GM12878 (cell line): Measurements from ENCODE around the gene CPNE4. TPM values are rescaled to one million over a fixed set of nuclear protein-coding genes. Genes with fewer than 3 reads are reported as not detected.

Experiments
- ATAC-seq: fragments of 200-7000 bp; cut with Tn5 transposase; 3 replicates; pipeline ENCODE4 v1.9.1; 2020; ENCODE audit warnings: mild to moderate bottlenecking, moderate library complexity
- BruUV-seq: library from RNA; stranded (reverse); fragments of 400-500 nt; replicated peaks from 2 replicates; lab custom pipeline; 2021; lab: Mats Ljungman, UMichigan
- CTCF ChIA-PET: fragments of 300-600 bp; sonication (Branson Sonifier 250); formaldehyde crosslinking; extraction: SDS; loops from one replicate; lab custom pipeline; 2021; ENCODE audit warnings: inconsistent platforms; lab: Yijun Ruan, JAX
- POLR2A ChIA-PET: fragments of 350-600 bp; formaldehyde crosslinking; extraction: SDS; loops from one replicate; lab custom pipeline; 2021; ENCODE audit warnings: inconsistent platforms; lab: Charles Lee
- RAD21 ChIA-PET: fragments of 300-600 bp; sonication (Branson Sonifier 250); formaldehyde crosslinking; loops from one replicate; lab custom pipeline; 2023; ENCODE audit warnings: antibody characterized with exemption; ENCODE audit not compliant: unreplicated experiment; lab: Charles Lee
- SMC1A ChIA-PET: fragments of 300-600 bp; sonication (Branson Sonifier 250); formaldehyde crosslinking; loops from one replicate; lab custom pipeline; 2023; ENCODE audit not compliant: unreplicated experiment, uncharacterized antibody; lab: Charles Lee
- DNase-seq: peaks from one replicate; pipeline ENCODE4 v3.0.0-alpha.2; 2011; ENCODE audit warnings: low read depth, low spot score
- FAIRE-seq: peaks from 3 replicates; lab custom pipeline; 2011; peaks lifted over from hg19 to GRCh38; lab: Jason Lieb, UNC
- H2AFZ ChIP-seq: 2 replicates; pipeline ENCODE4 v1.6.0; 2011; ENCODE audit warnings: low read depth, low read length, control low read depth; ENCODE audit not compliant: control insufficient read depth
- H3K27ac ChIP-seq: 2 replicates; pipeline ENCODE4 v1.5.1; 2011; ENCODE audit warnings: control low read depth; ENCODE audit not compliant: control insufficient read depth, insufficient read depth
- H3K27me3 ChIP-seq, 2 experiments: replicated peaks in 1 of 2; 2 replicates each; pipeline versions ENCODE4 v1.6.0 to v1.6.1; 2011; ENCODE audit warnings: low read length in 1 of 2; ENCODE audit not compliant: control insufficient read depth in 2 of 2, insufficient read depth in 2 of 2
- H3K36me3 ChIP-seq, 2 experiments: 2 replicates each; pipeline ENCODE4 v1.5.1; 2011; ENCODE audit warnings: low read length in 1 of 2; ENCODE audit not compliant: control insufficient read depth in 2 of 2, insufficient read depth in 2 of 2
- H3K4me1 ChIP-seq: 2 replicates; pipeline ENCODE4 v1.6.1; 2011; ENCODE audit warnings: mild to moderate bottlenecking, low read length, moderate library complexity, mixed read lengths; ENCODE audit not compliant: control insufficient read depth, insufficient read depth
- H3K4me2 ChIP-seq: 2 replicates; pipeline ENCODE4 v1.6.0; 2011; ENCODE audit warnings: control low read depth; ENCODE audit not compliant: control insufficient read depth, insufficient read depth
- H3K4me3 ChIP-seq: fragments of 200-600 bp; sonication (generic); 2 replicates; pipeline ENCODE4 v1.5.1; 2016
- H3K79me2 ChIP-seq: 2 replicates; pipeline ENCODE4 v1.6.0; 2011; ENCODE audit warnings: low read length; ENCODE audit not compliant: control insufficient read depth, insufficient read depth
- H3K9ac ChIP-seq: 2 replicates; pipeline ENCODE4 v1.8.0; 2011; ENCODE audit warnings: low read length, control low read depth, mixed read lengths; ENCODE audit not compliant: control insufficient read depth, insufficient read depth
- H3K9me3 ChIP-seq: replicated peaks from 3 replicates; pipeline ENCODE4 v1.5.1; 2011; ENCODE audit warnings: mild to moderate bottlenecking, low read length; ENCODE audit not compliant: control insufficient read depth, insufficient read depth
- H4K20me1 ChIP-seq: 2 replicates; pipeline ENCODE4 v1.6.0; 2011; ENCODE audit not compliant: control insufficient read depth, insufficient read depth
- BCL11A ChIP-seq: IDR thresholded peaks from 2 replicates; pipeline ENCODE4 v1.6.1; 2011; ENCODE audit warnings: low read depth, low read length
- DPF2 ChIP-seq: fragments of 450-650 bp; IDR thresholded peaks from 2 replicates; pipeline ENCODE4 v1.6.1; 2017; ENCODE audit warnings: mild to moderate bottlenecking
- FOS ChIP-seq: IDR thresholded peaks from 3 replicates; pipeline ENCODE4 v1.6.1; 2011; ENCODE audit warnings: borderline replicate concordance; ENCODE audit not compliant: insufficient read length; ENCODE audit errors: extremely low read depth
- HDAC2 ChIP-seq: fragments of 200-600 bp; sonication (generic); IDR thresholded peaks from 2 replicates; pipeline ENCODE4 v1.6.1; 2017
- IKZF2 ChIP-seq, 2 experiments: fragments of 450-650 bp; IDR thresholded peaks; 2 replicates each; pipeline ENCODE4 v1.6.1; 2017; ENCODE audit warnings: mild to moderate bottlenecking in 2 of 2, moderate library complexity in 2 of 2
- NFYB ChIP-seq: IDR thresholded peaks from 2 replicates; pipeline ENCODE4 v1.6.1; 2011; ENCODE audit warnings: low read depth, mild to moderate bottlenecking, low read length, improper control_type of control experiment, moderate library complexity; ENCODE audit not compliant: insufficient read depth
- NR2C2 ChIP-seq: IDR thresholded peaks from 2 replicates; pipeline ENCODE4 v1.6.1; 2011; ENCODE audit warnings: borderline replicate concordance, low read depth; ENCODE audit not compliant: control insufficient read depth, insufficient read length
- NRF1 ChIP-seq: conservative IDR thresholded peaks from 2 replicates; pipeline ENCODE4 v1.6.1; 2011; ENCODE audit warnings: mild to moderate bottlenecking, low read depth, low read length, improper control_type of control experiment
- RAD21 ChIP-seq: IDR thresholded peaks from 2 replicates; pipeline ENCODE4 v1.6.1; 2011; ENCODE audit warnings: mild to moderate bottlenecking, low read depth, low read length, moderate library complexity; ENCODE audit not compliant: insufficient read depth
- RB1 ChIP-seq: fragments of 450-650 bp; formaldehyde crosslinking; IDR thresholded peaks from 2 replicates; pipeline ENCODE4 v1.6.1; 2017; ENCODE audit warnings: mild to moderate bottlenecking, borderline replicate concordance
- SMC3 ChIP-seq: IDR thresholded peaks from 2 replicates; pipeline ENCODE4 v1.6.1; 2011; ENCODE audit warnings: low read length, improper control_type of control experiment, borderline replicate concordance
- WGBS: methylation state at CpG from one replicate; pipeline ENCODE4 v1.1.6; 2016; ENCODE audit warnings: low lambda C conversion rate; ENCODE audit not compliant: insufficient replicate concordance, insufficient coverage; ENCODE audit errors: missing lambda C conversion rate; 5-methylcytosine and 5-hydroxymethylcytosine counted together
- in situ Hi-C: fragments of 300-500 bp; cut with MboI; formaldehyde crosslinking; loops from 9 replicates; pipeline ENCODE4 v1.14.3; 2018; ENCODE audit warnings: mixed read lengths
- intact Hi-C: fragments of 100-400 bp; cut with micrococcal nuclease; formaldehyde crosslinking; loops from one replicate; pipeline ENCODE4 v1.14.2; 2022; ENCODE audit not compliant: unreplicated experiment
- polyA plus RNA-seq, 11 experiments: library from polyadenylated mRNA; depleted of rRNA in 4 of 11; unstranded in 6 of 11; stranded (reverse) in 5 of 11; fragments of >200 nt; fragmentation: Nextera tagmentation in 4 of 11; fragmentation: Illumina TruSeq in 1 of 11; extraction: Ambion mirVana in 4 of 11; extraction: Trizol in 1 of 11; gene quantifications; 1 replicate in 1 of 11; 2 replicates in 10 of 11; pipeline versions ENCODE4 v1.2.1 to v1.2.3, GENCODE V29; 2011 to 2016; ENCODE audit warnings: inconsistent platforms in 2 of 11, missing spikeins in 2 of 11, low read depth in 1 of 11
- total RNA-seq, 4 experiments: library from RNA; depleted of rRNA in 3 of 4; stranded (reverse); fragments of >200 nt in 3 of 4; fragmentation: Illumina TruSeq in 1 of 4; extraction: Trizol in 1 of 4; gene quantifications; 2 replicates each; pipeline versions ENCODE4 v1.2.1 to v1.2.3, GENCODE V29; 2013 to 2021
- TF ChIP-seq, protein P1 (sequence below): fragments of 450-650 bp; formaldehyde crosslinking; IDR thresholded peaks from 2 replicates; pipeline ENCODE4 v1.4.0; 2020; ENCODE audit warnings: mild to moderate bottlenecking, moderate library complexity
- TF ChIP-seq, protein P2 (sequence below): fragments of 450-650 bp; IDR thresholded peaks from 2 replicates; pipeline ENCODE4 v1.6.1; 2017; ENCODE audit warnings: mild to moderate bottlenecking
- TF ChIP-seq, protein P3 (sequence below): fragments of 150-350 bp; IDR thresholded peaks from 2 replicates; pipeline ENCODE4 v1.6.1; 2016; ENCODE audit warnings: low read depth, low read length

Gene CPNE4
- total and polyA plus RNA-seq, 10 of the 15 experiments (the other 5 are each of a cell fraction or from before 2014, with no cell fraction given), result 0.17 to 1.9 (median 0.48) TPM; not detected in 1

DNA sequence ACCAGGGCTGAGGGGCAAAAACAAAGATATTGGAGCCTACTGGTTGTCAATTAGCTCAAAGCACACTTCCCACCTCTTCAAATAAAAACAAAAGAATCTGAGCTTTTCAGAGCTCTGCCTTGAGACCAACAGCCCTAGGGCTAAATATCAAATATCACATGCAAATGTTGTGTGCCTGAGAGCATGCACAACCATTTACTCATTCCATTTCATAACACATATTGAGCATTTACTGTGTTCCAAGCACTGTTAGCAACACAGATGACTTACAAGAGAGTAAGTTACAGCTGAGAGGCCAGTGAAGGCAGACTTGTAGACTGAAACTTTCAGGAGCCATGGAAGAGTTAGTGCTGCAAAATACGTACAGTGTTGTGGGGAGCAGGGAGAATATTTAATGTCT is 222.4 kb downstream of the CPNE4 start:
- ChIA-PET CTCF (interaction anchor here (1.9 kb wide), 1 partner anchor 17 kb away, joined by 5 read pairs; no protein-coding TSS in a partner anchor), RAD21 (no interaction called here), POLR2A (no interaction called here), SMC1A (interaction anchor here (5.4 kb wide), 1 partner anchor 17 kb away, joined by 41 read pairs; no protein-coding TSS in a partner anchor)
- Histone ChIP-seq H2AFZ (no peak overlapping the region), H3K4me3 (no peak overlapping the region), H4K20me1 (no peaks in the 10 kb centered on the region), H3K36me3 (no peaks in the 10 kb centered on the region), H3K4me1 (no peaks in the 10 kb centered on the region), H3K9ac (no peak overlapping the region), H3K27me3 (no peaks in the 10 kb centered on the region), H3K9me3 (no peaks in the 10 kb centered on the region), H3K79me2 (no peaks in the 10 kb centered on the region), H3K27ac (no peak overlapping the region), H3K4me2 (no peak overlapping the region)
- DNase-seq, result no peak
- in situ Hi-C loops (no loop called here), intact Hi-C loops (no loop called here)
- ATAC-seq, result no peak
- WGBS, result 96% methylated on average over 1 of the region's 1 CpG
- FAIRE-seq, result no peak
- BruUV-seq, result no TSS peak
- TF ChIP-seq RB1 (no peak), NR2C2 (no peak), IKZF2 (IDR thresholded peaks at IDR 0.05) (no peak), HDAC2 (no peak), NRF1 (no peak), FOS (no peak), SMC3 (no peak), DPF2 (no peak), BCL11A (no peak), RAD21 (no peak), NFYB (no peak)
- TF ChIP-seq, protein P1, sequence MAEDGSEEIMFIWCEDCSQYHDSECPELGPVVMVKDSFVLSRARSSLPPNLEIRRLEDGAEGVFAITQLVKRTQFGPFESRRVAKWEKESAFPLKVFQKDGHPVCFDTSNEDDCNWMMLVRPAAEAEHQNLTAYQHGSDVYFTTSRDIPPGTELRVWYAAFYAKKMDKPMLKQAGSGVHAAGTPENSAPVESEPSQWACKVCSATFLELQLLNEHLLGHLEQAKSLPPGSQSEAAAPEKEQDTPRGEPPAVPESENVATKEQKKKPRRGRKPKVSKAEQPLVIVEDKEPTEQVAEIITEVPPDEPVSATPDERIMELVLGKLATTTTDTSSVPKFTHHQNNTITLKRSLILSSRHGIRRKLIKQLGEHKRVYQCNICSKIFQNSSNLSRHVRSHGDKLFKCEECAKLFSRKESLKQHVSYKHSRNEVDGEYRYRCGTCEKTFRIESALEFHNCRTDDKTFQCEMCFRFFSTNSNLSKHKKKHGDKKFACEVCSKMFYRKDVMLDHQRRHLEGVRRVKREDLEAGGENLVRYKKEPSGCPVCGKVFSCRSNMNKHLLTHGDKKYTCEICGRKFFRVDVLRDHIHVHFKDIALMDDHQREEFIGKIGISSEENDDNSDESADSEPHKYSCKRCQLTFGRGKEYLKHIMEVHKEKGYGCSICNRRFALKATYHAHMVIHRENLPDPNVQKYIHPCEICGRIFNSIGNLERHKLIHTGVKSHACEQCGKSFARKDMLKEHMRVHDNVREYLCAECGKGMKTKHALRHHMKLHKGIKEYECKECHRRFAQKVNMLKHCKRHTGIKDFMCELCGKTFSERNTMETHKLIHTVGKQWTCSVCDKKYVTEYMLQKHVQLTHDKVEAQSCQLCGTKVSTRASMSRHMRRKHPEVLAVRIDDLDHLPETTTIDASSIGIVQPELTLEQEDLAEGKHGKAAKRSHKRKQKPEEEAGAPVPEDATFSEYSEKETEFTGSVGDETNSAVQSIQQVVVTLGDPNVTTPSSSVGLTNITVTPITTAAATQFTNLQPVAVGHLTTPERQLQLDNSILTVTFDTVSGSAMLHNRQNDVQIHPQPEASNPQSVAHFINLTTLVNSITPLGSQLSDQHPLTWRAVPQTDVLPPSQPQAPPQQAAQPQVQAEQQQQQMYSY (CRISPR knock-in tag), result no peak
- TF ChIP-seq, protein P2, sequence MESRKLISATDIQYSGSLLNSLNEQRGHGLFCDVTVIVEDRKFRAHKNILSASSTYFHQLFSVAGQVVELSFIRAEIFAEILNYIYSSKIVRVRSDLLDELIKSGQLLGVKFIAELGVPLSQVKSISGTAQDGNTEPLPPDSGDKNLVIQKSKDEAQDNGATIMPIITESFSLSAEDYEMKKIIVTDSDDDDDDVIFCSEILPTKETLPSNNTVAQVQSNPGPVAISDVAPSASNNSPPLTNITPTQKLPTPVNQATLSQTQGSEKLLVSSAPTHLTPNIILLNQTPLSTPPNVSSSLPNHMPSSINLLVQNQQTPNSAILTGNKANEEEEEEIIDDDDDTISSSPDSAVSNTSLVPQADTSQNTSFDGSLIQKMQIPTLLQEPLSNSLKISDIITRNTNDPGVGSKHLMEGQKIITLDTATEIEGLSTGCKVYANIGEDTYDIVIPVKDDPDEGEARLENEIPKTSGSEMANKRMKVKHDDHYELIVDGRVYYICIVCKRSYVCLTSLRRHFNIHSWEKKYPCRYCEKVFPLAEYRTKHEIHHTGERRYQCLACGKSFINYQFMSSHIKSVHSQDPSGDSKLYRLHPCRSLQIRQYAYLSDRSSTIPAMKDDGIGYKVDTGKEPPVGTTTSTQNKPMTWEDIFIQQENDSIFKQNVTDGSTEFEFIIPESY, result no peak
- TF ChIP-seq, protein P3, sequence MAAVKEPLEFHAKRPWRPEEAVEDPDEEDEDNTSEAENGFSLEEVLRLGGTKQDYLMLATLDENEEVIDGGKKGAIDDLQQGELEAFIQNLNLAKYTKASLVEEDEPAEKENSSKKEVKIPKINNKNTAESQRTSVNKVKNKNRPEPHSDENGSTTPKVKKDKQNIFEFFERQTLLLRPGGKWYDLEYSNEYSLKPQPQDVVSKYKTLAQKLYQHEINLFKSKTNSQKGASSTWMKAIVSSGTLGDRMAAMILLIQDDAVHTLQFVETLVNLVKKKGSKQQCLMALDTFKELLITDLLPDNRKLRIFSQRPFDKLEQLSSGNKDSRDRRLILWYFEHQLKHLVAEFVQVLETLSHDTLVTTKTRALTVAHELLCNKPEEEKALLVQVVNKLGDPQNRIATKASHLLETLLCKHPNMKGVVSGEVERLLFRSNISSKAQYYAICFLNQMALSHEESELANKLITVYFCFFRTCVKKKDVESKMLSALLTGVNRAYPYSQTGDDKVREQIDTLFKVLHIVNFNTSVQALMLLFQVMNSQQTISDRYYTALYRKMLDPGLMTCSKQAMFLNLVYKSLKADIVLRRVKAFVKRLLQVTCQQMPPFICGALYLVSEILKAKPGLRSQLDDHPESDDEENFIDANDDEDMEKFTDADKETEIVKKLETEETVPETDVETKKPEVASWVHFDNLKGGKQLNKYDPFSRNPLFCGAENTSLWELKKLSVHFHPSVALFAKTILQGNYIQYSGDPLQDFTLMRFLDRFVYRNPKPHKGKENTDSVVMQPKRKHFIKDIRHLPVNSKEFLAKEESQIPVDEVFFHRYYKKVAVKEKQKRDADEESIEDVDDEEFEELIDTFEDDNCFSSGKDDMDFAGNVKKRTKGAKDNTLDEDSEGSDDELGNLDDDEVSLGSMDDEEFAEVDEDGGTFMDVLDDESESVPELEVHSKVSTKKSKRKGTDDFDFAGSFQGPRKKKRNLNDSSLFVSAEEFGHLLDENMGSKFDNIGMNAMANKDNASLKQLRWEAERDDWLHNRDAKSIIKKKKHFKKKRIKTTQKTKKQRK, result no peak
